ENCODE results near the gene LAMB1.

Gene LAMB1

DNA sequence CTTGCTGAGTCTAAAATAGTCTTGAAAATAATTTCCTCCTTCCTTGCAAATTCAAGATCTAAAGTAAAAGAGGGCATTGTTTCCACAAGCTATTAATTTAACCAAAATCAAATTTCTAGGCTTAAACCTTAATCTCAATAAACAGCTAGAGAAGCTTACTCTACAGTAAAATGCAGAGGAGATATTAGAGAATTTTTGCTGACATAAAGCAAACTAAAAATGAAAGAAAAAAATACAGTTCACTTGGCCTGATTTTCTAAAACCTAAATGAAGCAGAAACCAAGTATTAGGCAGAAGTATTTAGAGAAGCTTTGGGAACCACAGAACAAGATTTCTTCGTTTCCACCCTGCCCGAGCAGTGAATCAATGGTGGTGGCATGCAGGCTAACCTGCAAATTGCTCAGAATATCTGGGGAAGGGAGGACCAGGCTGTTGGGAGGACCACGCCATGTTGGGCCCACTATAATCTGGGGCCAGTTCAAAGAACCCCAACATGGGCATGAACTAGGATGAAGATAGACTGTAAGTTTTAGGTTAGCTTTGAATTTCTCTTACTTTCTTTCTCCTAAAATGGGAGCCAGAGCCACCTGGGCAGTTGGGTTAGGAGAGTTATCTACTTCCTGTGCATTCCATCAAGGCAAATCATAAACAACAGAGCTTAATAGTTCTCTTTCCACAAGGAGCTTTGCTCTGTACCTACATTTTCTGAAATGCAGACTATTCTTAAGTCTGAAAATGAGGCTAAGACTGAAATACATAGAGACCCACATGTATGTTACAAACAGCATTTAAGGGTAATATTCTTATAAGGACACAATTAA is 4.1 kb downstream of the LAMB1 start:
- DNase-seq (ENCODE audit: low spot score): no peak

DNA sequence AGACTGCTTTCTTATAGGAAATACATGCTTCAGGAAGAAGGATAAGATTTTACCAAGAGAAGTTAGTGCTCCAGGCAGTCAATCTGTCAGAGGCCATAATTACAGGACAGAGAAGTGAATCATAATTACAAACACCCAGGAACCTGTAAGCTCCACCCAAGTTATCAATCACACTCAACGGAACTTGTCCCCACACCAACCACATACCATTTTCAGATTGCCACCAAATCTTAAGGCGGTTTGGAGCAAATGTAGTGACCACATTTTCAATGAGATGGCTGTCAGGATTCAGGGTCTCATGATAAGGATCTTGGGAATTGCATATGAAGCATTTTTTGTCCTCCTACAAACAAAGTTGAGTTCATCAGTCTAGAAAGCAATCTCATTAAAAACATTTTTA is 4.8 kb downstream of the LAMB1 start:
- DNase-seq (ENCODE audit: low spot score): no peak

DNA sequence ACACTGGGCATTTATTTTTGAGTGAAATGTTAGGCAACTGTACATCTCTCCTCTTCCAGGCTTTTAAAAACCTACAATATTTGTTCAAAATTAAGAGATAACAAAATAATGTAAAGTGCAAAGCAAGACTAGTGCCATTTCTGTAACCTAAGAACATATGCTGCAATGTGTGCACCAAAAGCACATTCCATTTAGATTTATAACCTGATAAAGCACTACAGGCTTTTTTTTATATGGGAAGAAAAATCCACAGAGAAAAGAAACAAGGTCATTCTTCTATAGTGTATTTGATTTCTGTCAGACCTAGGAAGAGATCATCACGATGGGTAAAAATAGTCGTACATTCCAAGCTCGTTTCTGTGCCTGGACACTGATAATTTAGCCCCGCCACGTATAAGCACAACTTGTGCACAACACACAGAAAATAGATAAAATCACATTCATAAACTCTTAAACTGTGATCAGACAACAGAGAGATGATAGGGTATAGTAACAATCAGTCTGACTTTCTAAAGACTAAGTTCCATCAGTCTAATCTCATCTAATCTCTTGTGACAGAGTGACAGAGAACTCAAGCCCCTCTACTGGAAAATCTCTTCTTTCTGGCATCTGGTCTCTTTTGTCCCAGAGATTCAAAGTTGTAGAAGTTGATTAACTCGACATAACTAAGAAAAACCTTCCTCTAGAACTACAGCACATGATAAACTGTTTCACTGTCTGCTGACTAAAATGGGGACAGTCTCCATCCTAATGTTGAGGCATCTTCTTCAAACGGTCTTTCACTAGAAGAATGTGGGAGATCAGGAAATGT is 6.7 kb downstream of the LAMB1 start:
- DNase-seq (ENCODE audit: low spot score): no peak

DNA sequence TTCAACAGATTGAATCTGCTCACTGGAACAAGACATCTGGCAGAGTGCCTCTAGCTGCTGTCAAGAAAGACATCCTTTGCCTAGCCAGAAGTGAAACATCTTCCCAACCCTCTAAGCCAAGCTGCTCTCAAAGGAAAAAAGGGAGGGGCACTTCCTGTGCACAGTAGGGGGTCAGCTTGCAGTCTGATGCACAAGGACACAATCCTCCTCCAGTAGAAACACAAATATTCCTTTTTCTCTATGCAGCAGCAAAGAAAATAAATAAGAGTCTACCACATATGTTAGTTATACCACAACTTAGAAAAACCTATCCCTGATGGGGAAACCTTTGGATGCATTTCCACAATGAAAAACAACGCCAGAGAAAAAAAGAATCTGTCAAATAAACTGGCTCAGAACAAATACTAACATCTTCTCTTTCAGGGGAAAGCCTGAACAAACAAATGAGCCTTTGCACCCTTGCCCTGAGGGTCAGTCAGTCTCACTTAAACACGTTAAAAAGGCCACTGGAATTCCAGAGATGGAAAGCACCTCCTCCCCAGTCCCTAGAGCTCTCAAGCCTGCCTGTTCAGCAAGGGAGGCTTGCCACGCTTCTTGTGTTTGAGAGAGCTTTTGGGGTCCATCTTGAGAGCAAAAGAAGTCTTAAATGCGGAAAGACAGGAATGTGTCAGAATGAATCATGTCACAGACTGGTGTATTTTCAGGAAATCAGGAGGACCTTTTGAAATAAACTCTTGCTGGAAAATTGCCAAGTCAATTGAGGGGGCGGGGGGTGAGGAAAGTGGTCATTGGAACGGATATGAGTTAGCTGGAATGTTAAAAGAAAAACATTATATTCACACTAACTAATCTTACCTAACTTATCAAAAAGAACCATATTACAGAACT is 7.5 kb downstream of the LAMB1 start:
- DNase-seq (ENCODE audit: low spot score): peak; percentile 54

DNA sequence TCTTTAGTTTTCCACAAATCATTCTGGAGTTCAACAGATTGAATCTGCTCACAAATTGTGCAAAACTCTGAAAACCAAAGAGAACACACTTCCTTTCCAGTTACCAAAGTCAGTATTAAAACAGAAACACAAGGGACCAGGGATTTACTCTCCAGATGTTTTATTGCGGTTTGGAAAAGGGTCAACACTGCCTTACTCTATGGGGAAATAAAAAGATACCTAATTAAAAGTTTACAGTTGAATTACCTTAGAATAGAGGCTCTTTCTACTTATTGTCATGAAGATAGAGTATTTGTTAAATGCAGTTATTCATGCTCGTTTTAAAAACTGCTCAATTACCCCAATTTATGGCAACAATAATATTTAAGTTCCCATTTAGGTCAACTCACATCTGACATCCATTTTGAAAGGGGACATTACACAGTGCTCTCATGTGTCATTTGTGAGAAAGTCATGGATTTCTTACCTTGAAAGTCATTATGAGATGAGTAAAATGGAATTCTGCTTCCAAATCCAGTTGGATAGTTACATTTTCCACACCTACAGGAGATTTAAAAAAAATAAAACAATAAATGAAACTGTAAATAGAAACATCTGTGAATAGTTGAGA is 8.4 kb downstream of the LAMB1 start:
- DNase-seq (ENCODE audit: low spot score): no peak

DNA sequence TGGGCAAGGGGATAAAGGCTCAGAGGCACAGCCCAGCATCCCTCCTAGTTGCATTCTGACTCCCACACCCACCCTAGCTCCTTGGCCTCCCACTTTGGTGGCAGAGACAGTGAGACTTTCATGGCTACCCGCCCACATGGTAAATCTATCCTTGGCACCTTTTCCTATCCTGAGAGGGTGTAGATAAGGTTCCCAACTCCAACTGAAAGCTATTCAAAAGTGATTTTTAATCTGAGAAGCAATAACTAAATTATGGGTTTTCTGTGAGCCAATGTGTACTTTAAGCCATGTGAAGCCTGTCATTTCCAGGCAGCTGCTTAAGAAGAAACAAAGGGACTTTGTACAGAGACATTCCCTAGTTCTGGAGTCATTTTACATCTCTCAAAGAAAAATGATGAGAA is 9.1 kb downstream of the LAMB1 start:
- no peak for DNase-seq (ENCODE audit: low spot score)

DNA sequence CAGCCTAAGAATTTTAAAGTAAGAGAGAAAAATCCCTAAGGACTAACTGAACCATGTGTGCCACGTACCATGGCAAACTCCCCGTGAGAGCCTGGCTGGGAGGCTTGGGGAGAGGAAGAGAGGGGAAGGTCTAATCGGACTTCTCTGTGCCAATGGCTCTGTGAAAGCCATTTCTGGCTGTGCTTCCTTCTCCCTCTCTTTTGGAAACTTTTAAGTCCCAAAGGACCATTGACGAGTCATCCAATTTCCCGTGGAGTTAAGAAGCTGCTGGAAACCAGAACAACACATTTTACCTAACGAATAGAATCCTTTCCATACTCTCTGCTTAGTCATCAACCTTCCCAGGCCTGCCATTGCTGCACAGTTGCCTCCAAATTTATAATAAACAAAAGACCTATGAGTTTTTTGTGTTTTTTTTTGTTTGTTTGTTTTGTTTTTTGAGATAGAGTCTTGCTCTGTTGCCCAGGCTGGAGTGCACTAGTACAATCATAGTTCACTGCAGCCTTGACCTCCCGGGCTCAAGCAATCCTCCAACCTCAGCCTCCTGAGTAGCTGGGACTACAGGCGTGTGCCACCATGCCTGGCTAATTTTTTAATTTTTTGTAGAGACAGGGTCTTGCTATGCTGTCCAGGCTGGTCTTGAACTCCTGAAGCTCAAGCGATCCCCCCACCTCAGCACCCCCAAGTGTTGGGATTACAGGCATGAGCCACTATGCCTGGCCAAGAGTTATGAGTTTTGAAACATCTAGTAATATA is 13.2 kb downstream of the LAMB1 start:
- DNase-seq (ENCODE audit: low spot score): no peak

DNA sequence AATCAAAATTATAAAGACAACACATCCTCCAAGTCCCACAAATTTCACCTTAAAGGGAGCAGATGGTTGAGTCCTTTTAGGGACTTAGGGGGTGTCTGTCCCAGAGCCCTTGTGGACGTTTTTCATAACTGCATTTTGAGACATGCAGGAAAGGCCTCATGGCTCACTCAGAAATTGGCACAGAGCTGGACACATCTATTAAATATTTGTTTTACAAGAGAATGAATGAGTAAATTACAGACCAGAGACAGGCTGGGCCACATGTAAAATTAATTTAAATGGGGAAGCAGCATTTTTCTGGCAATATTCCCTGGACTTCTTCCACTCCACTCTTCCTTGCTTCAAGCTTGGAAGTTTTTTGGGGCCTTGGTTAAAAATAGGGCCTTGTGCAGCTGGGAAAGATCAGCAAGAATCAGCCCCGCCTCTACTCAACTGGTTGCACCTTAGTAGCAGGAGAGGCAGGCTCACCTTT is 20.0 kb downstream of the LAMB1 start:
- DNase-seq (ENCODE audit: low spot score): no peak

DNA sequence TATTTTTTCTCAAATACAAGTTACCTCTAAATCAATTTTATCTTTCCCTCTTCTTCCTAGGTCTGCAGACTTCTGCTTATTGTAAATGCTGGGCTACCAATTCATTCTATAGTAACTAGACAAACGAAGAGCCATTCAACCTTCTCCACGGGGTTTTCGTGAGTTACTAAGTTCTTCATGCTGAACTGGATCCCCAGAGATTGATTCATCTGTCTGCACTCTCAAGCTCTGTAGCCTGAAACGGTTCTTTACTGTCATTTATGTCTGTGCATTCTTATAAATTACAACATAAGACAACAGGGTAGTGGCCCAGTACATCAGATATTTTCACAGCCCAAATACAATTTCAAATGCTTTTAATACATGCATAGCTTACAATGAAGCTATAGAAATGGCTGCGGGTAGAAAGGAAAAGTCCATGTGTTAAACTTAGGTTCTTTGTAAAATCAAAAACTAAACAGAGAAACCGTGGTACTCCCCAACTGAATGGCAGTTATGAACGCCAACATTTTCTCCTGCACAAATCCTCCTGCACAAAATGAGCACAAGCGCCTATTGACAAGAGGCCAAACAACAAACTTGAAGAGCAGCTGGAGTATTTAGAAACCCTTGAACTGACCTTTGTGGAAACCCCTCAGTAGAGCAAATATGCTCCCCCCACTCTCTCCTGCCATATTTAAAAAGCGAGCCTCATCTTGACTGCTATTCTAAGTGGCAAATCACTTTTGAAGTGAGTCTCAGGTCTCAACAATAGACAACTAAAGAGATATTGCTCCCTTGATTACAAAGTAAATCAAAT is 20.7 kb downstream of the LAMB1 start:
- DNase-seq (ENCODE audit: low spot score): no peak

DNA sequence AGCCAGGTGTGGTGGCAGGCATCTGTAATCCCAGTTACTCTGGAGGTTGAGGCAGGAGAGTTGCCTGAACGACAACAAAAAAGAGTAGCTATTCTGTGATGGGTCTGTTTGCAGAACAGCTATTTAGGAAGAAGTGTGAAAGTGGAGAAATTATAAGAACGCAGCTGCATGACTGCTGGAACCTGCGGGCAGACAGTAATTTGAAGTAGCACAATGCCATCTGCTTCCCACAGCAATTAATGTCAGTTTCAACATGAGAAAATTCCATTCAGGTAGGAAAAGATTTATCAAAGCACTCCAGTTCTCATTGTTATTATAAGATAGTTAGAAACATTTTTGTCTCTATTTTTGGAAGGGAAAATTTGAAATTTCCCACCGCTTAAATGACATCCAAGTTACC is 21.5 kb downstream of the LAMB1 start:
- DNase-seq (ENCODE audit: low spot score): no peak

DNA sequence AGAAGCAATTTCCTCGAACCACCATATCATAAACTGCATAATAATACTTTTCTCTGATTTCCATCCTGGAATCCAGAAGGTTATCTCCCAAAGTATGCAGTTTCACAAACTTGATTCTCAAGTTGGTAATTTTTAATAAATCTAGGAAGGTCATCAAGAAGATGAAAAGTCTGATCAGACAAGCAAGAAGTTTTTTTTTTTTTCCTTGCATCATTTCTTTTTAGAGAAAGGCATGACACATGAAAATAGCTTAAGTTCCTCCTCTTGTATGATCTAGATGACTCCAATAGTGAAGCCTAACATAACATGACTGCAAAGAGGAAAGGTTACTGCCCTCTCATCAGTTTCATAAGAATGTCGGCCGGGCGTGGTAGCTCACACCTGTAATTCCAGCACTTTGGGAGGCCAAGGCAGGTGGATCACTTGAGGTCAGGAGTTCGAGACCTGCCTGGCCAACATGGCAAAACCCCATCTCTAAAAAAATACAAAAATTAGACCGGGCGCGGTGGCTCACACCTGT is 22.2 kb downstream of the LAMB1 start:
- DNase-seq (ENCODE audit: low spot score): no peak

DNA sequence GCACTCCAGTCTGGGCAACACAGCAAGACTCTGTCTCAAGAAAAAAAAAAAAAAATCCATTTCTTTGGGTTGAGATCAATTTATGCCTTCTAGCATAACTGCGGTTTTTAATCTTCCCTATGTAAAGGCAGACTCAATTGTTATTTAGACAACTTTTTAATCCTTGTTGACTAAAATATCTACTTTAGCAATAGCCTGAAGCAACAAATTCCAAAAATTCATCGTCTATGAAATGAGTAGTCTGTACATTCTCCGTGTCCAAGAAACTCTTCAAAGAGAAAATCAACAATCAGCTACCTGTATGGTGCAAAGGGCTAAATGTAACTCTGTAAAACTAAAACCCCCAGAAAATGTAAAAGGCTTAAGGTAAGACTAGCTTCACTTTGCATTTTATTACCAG is 22.8 kb downstream of the LAMB1 start:
- DNase-seq (ENCODE audit: low spot score): no peak

DNA sequence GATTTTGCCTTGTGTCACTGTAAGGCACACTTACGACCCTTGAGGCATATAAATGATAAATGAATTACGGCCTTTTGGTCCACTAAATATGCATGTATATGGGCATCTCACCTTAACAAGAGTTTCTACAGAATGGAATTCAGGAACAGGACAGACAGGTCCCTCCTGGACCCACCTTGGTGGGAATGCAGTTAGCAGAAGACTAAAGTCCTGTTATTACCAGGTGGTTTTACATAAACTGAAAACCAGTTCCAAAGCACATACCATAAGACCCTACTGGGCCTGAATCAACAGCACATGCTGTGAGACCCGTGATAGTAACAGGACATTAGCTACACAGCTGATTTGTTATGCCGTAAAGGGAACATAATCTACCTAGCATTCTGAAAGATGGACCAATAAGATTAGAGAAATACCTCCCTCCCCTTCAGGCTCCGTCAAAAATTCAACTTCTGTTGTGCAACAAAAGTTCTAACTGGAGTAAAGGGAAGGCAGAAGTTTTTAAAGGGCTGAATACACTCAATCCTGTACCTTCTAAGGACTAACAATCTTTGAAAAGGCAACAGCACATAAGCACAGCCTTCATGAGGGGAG is 24.0 kb downstream of the LAMB1 start:
- no peak for DNase-seq (ENCODE audit: low spot score)

DNA sequence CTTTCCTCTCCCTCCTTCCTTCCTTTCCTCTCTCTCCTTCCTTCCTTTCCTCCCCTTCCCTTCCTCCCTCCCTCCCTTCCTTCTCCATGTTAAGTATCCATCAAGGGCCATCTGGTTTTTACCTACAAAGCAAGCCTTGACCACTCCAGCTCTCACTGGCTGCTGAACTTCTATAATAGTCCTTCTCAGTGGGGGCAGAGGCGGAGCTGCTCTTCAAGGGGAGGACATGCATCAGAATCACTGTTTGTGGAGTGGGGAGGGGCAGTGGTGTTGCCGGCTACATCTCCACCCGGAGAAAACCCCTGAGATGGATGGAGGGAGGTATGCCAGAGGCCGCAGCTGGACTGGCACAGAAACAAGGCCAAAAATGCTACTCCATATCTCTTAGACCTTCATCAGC is 25.9 kb downstream of the LAMB1 start:
- no peak for DNase-seq (ENCODE audit: low spot score)

DNA sequence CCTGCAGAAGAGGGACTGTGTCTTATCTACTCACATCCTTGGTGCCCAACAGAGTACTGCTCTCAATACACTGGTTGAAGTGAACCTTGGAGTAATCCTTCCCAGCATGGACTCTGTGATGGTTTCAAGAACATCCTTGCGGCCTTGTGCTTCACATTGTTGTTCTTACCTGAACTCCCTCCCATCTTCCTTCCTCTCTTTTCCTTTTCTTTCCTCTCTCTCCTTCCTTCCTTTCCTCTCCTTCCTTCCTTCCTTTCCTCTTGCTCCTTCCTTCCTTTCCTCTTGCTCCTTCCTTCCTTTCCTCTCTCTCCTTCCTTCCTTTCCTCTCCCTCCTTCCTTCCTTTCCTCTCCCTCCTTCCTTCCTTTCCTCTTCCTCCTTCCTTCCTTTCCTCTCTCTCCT is 26.3 kb downstream of the LAMB1 start:
- no peak for DNase-seq (ENCODE audit: low spot score)

DNA sequence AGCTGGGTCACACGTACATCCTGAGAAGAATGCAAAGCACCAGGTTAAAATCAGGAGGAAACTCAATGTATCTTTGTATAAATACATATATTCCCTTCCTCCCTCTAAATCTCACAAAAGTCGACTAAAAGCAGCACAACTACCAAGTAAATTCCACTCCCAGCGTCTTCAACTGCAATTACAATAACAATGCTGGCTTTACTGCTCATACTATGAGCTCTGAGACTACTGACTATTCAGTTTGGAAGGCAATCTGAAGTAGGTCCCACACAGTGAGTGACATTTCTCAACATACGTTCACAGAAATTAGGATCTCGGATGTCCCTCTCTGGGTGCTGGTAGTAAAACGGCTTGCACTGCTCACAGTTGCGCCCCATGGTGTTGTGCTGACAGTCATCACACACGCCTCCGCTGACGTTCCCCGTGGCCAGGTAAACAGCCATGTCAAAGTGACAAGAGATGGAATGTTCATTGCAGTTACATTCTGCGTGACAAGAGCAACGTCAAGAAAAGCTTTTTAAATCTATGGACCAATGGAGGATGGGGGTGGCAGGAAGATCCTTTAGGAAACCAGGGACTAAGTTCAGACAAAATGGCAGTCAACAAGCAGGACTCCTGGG is 27.5 kb downstream of the LAMB1 start:
- no peak for DNase-seq (ENCODE audit: low spot score)

DNA sequence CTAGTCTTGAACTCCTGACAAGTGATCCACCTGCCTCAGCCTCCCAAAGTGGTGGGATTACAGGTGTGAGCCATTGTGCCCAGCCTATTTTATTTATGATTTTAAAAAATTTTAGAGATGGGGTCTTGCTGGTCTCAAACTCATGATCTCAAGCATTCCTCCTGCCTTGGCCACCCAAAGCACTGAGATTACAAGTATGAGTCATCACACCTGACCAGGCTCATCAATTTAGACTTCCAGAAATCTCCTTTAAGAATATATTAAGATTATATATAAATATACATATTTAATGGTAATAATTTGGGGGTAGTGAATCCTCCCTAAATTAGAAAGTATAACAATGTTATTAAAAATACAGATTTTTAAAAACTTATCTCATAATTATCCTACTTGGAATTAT is 29.1 kb downstream of the LAMB1 start:
- DNase-seq (ENCODE audit: low spot score): no peak

DNA sequence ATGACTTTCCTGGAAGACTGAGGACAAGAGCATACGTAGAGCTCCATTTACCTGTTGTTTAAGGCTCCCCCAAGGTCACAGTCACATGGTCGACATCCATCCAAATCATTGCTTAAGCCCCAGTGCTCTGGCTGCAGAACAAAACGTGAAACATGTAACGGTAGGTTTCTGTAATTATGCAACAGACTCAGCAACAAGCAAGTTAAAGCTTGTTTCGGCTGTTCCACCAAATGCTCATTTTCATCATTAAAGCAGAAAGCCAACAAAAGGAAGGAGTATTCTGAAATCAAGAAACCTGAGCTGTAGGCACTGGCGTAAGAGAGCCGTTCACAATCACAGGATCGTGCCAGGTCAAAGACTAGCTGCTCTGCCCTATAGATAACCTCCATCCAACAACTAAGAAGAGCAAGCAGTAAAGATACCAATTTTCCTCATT is 30.0 kb downstream of the LAMB1 start:
- no peak for DNase-seq (ENCODE audit: low spot score)

DNA sequence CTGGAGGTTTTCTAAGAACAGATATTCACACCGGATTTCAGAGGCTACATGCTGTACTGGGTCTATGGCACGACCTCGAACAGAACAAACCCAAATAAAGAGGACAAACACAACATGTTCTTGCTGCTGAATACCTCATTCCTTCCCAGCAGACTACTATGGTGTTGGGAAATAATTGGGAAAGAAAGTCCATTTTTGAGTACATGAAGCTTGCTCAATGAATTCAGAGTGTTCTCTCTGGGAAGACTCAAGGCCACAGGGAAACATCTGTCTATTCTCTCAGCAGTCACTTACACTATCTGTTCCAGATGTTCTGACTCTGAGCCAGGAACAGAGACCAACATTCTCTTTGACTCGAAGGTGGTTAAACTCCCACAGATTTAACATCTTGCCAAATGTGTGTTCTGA is 30.9 kb downstream of the LAMB1 start:
- DNase-seq (ENCODE audit: low spot score): no peak

Measured in hepatic stellate cell (primary cell).